Left lung (tissue), 10 donors: ENCODE data around the gene GOLGA8T. TPM values are rescaled to one million over a fixed set of nuclear protein-coding genes. Genes with fewer than 3 reads are reported as not detected.
"Not testable (repeated sequence)": the region's sequence is repeated elsewhere in the genome, so short reads cannot be mapped to it uniquely, and the experiment has no call there.

ENCODE experiments used
- ATAC-seq: fragments of 200-7000 bp; cut with Tn5 transposase; one replicate; pipeline ENCODE4 v1.9.1; 2020; ENCODE audit warnings: moderate library complexity
- DNase-seq, 4 donors: peaks; one replicate each; pipeline ENCODE4 v3.0.0-alpha.2; 2013 to 2020
- H3K27ac ChIP-seq, 2 donors: fragments of 200-600 bp; sonication (generic) in 1 of 2; one replicate each; pipeline versions ENCODE4 v1.5.0 to v1.8.0; 2020 to 2021
- H3K27me3 ChIP-seq, 2 donors: fragments of 200-600 bp; sonication (generic) in 1 of 2; one replicate each; pipeline versions ENCODE4 v1.5.0 to v1.8.0; 2020 to 2021
- H3K36me3 ChIP-seq, 2 donors: fragments of 200-600 bp; sonication (generic) in 1 of 2; one replicate each; pipeline versions ENCODE4 v1.5.0 to v1.8.0; 2020 to 2021
- H3K4me1 ChIP-seq, 2 donors: fragments of 200-600 bp; one replicate each; pipeline ENCODE4 v1.8.0; 2021
- H3K4me3 ChIP-seq, 2 donors: fragments of 200-600 bp; sonication (generic) in 1 of 2; one replicate each; pipeline versions ENCODE4 v1.5.0 to v1.8.0; 2020 to 2021; ENCODE audit warnings: mild to moderate bottlenecking in 1 of 2
- H3K9me3 ChIP-seq, 2 donors: fragments of 200-600 bp; sonication (generic) in 1 of 2; one replicate each; pipeline versions ENCODE4 v1.5.0 to v1.8.0; 2020 to 2021
- intact Hi-C, 2 donors: fragments of 100-400 bp; cut with DNase I; formaldehyde crosslinking; loops; one replicate each; pipeline versions ENCODE4 v1.11.2 to v1.14.2; 2022
- polyA plus RNA-seq, 6 donors: library from polyadenylated mRNA; unstranded; fragments of 120-200 nt; gene quantifications; one replicate each; pipeline ENCODE4 v1.2.1, GENCODE V29; 2013; ENCODE audit not compliant: insufficient read length in 6 of 6
- total RNA-seq, 2 donors: library from RNA; stranded (reverse); fragmentation: NEBNext Ultra II Directional; extraction: Animal tissue kit (Norgen Biotek cat#: 25700); gene quantifications; one replicate each; pipeline ENCODE4 v1.2.1, GENCODE V29; 2021
- TF ChIP-seq, protein P1 (sequence below), 2 donors: fragments of 200-600 bp; sonication (generic) in 1 of 2; IDR thresholded peaks; one replicate each; pipeline versions ENCODE4 v1.5.0 to v1.8.0; 2021; ENCODE audit warnings: antibody characterized with exemption in 2 of 2
- donor health status: DM: no; HTN: yes; CAD: no.
- donor health status: DM: no; HTN: no; CAD: no.

GOLGA8T gene
- total and polyA plus RNA-seq, 8 donors = 0.29 TPM; not detected in 7

- H3K36me3 ChIP-seq, H3K27ac ChIP-seq, DNase-seq: not testable (repeated sequence)
Measured at GRCh38 chr15:30167886-30168285, 33.0 kb downstream of the GOLGA8T start.

GRCh38 chr15:30171452-30171851 lies 36.6 kb downstream of the GOLGA8T start:
- not testable (repeated sequence) for H3K9me3 ChIP-seq
- ATAC-seq = peak; percentile 23

More at GRCh38 chr15:30167886-30168285, 33.0 kb downstream of the GOLGA8T start:
- H3K4me3 ChIP-seq, H3K9me3 ChIP-seq, ATAC-seq, H3K27me3 ChIP-seq, intact Hi-C loops, H3K4me1 ChIP-seq: not testable (repeated sequence)

DNA sequence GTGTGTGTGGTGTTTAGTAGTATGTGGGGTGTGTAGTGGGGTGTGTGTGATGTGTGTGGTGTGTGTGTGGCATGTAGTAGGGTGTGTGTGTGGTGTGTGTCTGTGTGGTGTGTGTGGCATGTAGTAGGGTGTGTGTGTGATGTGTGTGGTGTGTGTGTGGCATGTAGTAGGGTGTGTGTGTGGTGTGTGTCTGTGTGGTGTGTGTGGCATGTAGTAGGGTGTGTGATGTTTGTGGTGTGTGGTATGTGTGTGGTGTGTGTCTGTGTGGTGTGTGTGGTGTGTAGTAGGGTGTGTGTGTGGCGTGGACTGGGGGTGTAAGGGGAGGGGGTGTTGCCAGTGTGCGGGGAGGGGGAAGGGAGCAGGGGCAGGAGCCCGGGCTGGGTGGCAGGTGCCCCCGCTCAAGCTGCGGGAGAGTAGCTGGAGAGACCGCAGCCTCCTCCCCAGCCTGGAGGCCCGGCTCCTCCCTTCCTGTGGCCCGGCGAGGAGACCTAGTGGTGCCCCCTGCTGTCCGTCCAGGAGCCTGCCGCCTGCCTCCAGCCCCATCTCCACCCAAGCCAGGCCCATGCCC lies 38.3 kb downstream of the GOLGA8T start:
- H3K36me3 ChIP-seq, H3K27me3 ChIP-seq, intact Hi-C loops, H3K4me1 ChIP-seq, H3K27ac ChIP-seq, H3K9me3 ChIP-seq, H3K4me3 ChIP-seq: not testable (repeated sequence)
- ATAC-seq (peak; percentile 74), DNase-seq (peak in 3 of 4 donors; percentile 0 to 74 (median 37))
- TF ChIP-seq, protein P1, sequence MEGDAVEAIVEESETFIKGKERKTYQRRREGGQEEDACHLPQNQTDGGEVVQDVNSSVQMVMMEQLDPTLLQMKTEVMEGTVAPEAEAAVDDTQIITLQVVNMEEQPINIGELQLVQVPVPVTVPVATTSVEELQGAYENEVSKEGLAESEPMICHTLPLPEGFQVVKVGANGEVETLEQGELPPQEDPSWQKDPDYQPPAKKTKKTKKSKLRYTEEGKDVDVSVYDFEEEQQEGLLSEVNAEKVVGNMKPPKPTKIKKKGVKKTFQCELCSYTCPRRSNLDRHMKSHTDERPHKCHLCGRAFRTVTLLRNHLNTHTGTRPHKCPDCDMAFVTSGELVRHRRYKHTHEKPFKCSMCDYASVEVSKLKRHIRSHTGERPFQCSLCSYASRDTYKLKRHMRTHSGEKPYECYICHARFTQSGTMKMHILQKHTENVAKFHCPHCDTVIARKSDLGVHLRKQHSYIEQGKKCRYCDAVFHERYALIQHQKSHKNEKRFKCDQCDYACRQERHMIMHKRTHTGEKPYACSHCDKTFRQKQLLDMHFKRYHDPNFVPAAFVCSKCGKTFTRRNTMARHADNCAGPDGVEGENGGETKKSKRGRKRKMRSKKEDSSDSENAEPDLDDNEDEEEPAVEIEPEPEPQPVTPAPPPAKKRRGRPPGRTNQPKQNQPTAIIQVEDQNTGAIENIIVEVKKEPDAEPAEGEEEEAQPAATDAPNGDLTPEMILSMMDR (IDR thresholded peaks at IDR 0.05) = peak in 1 of 2 donors; percentile 20

More at GRCh38 chr15:30171452-30171851, 36.6 kb downstream of the GOLGA8T start:
- intact Hi-C loops, H3K36me3 ChIP-seq, H3K4me3 ChIP-seq, H3K27me3 ChIP-seq, H3K4me1 ChIP-seq, DNase-seq, H3K27ac ChIP-seq: not testable (repeated sequence)

GRCh38 chr15:30175291-30175690 lies 40.4 kb downstream of the GOLGA8T start:
- peak in 1 of 4 donors; percentile 45 for DNase-seq
- H3K36me3 ChIP-seq, ATAC-seq, H3K9me3 ChIP-seq, H3K27me3 ChIP-seq, H3K4me1 ChIP-seq, H3K27ac ChIP-seq, intact Hi-C loops, H3K4me3 ChIP-seq: not testable (repeated sequence)

- H3K9me3 ChIP-seq, H3K36me3 ChIP-seq, H3K27me3 ChIP-seq, H3K4me3 ChIP-seq, intact Hi-C loops, ATAC-seq, H3K27ac ChIP-seq, DNase-seq, H3K4me1 ChIP-seq: not testable (repeated sequence)
Measured at GRCh38 chr15:30176613-30177012, 41.8 kb downstream of the GOLGA8T start.

DNA sequence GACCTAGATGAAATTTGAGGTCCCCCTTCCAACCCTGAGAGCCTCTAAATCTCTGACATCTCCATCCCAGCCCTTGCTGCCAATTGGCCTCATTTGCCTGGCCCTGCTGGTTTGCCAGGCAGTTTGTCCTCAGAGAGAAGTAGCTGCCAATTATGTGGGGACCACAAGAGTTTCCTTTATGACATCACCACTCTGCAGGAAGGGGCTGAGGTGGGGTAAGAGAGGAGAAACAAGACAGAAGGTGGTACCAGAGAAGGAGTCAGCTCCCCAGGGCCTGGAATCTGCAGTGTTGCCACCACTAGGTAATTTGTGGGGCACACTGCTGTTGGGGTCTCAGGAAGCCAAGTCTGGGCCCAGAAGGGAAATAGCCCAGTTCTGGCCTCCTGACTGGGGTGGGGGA lies 45.0 kb downstream of the GOLGA8T start:
- H3K36me3 ChIP-seq, H3K4me3 ChIP-seq, intact Hi-C loops, H3K27ac ChIP-seq, H3K9me3 ChIP-seq, ATAC-seq, H3K27me3 ChIP-seq, H3K4me1 ChIP-seq, DNase-seq: not testable (repeated sequence)

DNA sequence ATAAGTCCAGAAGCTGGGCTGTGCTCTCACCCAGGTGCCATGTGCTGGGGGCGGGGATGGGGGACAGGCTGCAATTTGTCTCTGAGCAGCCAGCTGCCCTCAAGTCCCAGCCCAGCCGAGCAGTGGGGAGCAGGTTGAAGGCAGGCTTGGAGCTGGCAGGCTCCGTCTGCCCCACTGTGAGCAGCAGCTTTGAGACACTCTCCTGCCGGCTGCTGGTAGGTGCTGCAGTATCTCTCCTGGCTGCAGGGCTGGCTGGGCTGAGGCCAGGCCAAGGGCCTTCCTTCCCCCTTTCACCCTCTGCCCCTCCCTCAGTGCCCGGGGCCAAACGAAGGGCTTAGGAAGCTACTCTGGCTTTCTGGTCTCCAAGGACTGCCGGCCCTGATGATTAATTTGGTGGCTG lies 50.6 kb downstream of the GOLGA8T start:
- H3K27me3 ChIP-seq, DNase-seq, H3K36me3 ChIP-seq, intact Hi-C loops, H3K27ac ChIP-seq, H3K4me1 ChIP-seq, H3K9me3 ChIP-seq, ATAC-seq, H3K4me3 ChIP-seq: not testable (repeated sequence)

DNA sequence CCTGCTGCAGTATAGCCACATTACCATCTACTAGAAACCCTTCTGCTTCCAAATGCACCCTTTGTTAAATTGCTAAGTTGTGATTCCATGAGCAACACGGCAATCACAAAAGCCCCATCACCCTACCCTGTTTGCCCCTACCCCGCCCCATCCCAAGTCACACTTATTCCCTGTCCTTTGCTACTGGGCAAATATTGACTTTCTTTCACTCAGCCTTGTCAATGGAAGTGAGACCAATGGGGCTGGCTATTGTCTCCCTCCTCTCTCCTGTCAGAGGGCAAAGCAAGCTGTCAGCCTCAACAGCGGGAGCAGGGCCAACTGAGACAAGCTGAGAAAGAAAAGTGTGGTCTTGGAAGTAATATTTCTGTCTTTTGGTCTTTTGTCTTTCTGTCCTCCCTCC lies 52.6 kb downstream of the GOLGA8T start:
- peaks cover 0 to 14% of the 10 kb centered on the region in 2 donors for H3K27me3 ChIP-seq
- H3K4me3 ChIP-seq, H3K36me3 ChIP-seq, DNase-seq, intact Hi-C loops, H3K9me3 ChIP-seq, H3K27ac ChIP-seq, H3K4me1 ChIP-seq: not testable (repeated sequence)
- ATAC-seq = peak; percentile 50

DNA sequence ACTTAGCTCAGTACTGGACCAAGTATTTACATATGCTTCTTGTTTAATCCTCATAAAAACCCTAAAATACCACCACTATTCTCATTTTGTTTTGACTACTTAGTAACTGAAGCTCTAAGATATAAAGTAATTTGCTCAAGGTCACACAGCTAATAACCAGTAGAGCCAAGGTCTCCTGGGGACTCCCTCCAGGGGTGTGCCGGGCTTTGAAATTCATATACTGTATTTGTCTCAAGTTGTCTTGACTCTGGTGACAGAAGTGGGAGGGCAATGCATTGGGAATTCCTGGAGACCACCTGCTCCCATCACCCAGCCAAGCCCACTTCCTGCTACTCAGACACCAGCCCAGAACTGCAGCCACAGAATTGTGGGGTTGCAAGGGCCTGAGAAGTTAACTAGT lies 54.9 kb downstream of the GOLGA8T start:
- not testable (repeated sequence) for H3K27ac ChIP-seq, DNase-seq, ATAC-seq

GRCh38 chr15:30191143-30191542 lies 56.3 kb downstream of the GOLGA8T start:
- H3K4me1 ChIP-seq, H3K4me3 ChIP-seq, H3K9me3 ChIP-seq, intact Hi-C loops, H3K27ac ChIP-seq, H3K36me3 ChIP-seq, DNase-seq, ATAC-seq: not testable (repeated sequence)
- H3K27me3 ChIP-seq = peaks cover 0 to 24% of the 10 kb centered on the region in 2 donors

More for the DNA sequence above, 54.9 kb downstream of the GOLGA8T start:
- H3K4me3 ChIP-seq, intact Hi-C loops, H3K36me3 ChIP-seq, H3K4me1 ChIP-seq, H3K9me3 ChIP-seq: not testable (repeated sequence)
- peaks cover 0 to 21% of the 10 kb centered on the region in 2 donors for H3K27me3 ChIP-seq

- H3K27ac ChIP-seq, ATAC-seq, H3K9me3 ChIP-seq, DNase-seq, H3K4me3 ChIP-seq, intact Hi-C loops, H3K4me1 ChIP-seq, H3K36me3 ChIP-seq: not testable (repeated sequence)
- H3K27me3 ChIP-seq = peaks cover 0 to 26% of the 10 kb centered on the region in 2 donors
Measured at GRCh38 chr15:30191639-30192038, 56.8 kb downstream of the GOLGA8T start.

DNA sequence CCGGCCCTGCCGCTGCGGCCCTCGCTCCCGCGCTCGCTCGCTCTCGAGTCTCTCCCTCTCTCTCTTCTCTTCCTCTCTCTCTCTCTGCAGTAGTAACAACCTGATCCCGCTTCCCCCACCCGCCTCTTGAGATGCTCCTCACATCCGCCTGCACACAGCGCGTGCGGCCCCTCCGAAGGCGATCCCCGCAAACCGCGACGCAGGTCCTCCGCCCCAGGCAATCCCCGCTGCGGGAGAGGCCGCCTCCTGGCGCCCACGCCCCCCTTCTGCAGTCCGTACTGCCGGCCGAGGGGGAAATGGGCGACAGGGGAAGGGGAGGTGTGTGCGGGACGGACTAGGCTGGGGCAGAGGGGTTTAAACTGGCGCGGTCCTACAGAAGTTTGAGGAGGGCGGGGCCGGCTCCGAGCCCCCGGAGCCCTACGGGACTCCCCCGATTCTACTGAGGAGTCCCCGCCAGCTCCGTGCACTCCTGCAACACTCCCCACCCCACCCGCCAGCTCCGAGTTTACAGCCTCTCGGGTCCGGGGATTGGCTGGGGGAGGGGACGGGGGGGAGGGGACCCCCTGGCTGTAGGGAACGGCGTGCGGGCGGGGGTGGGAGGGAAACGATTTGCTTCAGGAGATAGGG lies 57.4 kb downstream of the GOLGA8T start:
- H3K27ac ChIP-seq, H3K4me1 ChIP-seq, intact Hi-C loops, H3K36me3 ChIP-seq, H3K4me3 ChIP-seq, H3K9me3 ChIP-seq: not testable (repeated sequence)
- peaks cover 0 to 26% of the 10 kb centered on the region in 2 donors for H3K27me3 ChIP-seq
- ATAC-seq (peak; percentile 6), DNase-seq (peak in 1 of 4 donors; percentile 28)
